ENCODE data around the gene C2orf92. TPM values are rescaled to one million over a fixed set of nuclear protein-coding genes. Genes with fewer than 3 reads are reported as not detected.
"Not testable (repeated sequence)": the region's sequence is repeated elsewhere in the genome, so short reads cannot be mapped to it uniquely, and the experiment has no call there.

The C2orf92 gene
- polyA plus RNA-seq (2011; rRNA removed) (2.3 and 2.7 TPM in 2 replicates), polyA plus RNA-seq (2017; fragmentation: RNase III; extraction: RNeasy Plus Mini Kit Qiagen cat#74134 plus additional on column Dnase treatment) (1.1 to 1.9 TPM (median 1.8 TPM) in 3 replicates), polyA minus RNA-seq (2011; rRNA and poly(A)+ RNA removed) (2.1 and 3.3 TPM in 2 replicates)
- polyA plus RNA-seq (2012; cell fraction: cytosol; rRNA removed) = 0.52 and 0.53 TPM in 2 replicates
- polyA plus RNA-seq (2012; cell fraction: nucleus; rRNA removed) = 3.0 and 4.8 TPM in 2 replicates

- FAIRE-seq (no peak), DNase-seq (ENCODE audit: low read depth in 1 of 2, low spot score in 1 of 2) (no peak), ATAC-seq (no peak)
- ChIA-PET POLR2A (no interaction called here), CTCF (interaction anchor here (0.6 to 1.3 kb wide), 5 partner anchors 21 to 79 kb away, joined by 3 to 7 read pairs (median 5); partner anchors contain the start of gene COX5B)
- 79% methylated on average over 6 of the region's 6 CpGs for WGBS (ENCODE audit: missing lambda C conversion rate)
- Histone ChIP-seq H3K4me1 (no peaks in the 10 kb centered on the region), H3K4me3 (no peak within 1 kb of the TSS), H3K27ac (no peak within 1 kb of the TSS), H3K4me2 (no peak within 1 kb of the TSS), H3K9me3 (no peaks in the 10 kb centered on the region)
- TF ChIP-seq JUN (IDR thresholded peaks at IDR 0.05) = no peak
- TF ChIP-seq MAZ (IDR thresholded peaks at IDR 0.05; ENCODE audit: borderline replicate concordance, low read depth, low read length) = no peak
- no peak for TF ChIP-seq MAFK (IDR thresholded peaks at IDR 0.05; ENCODE audit: partially characterized antibody)
- no peak for TF ChIP-seq PHF8 (IDR thresholded peaks at IDR 0.05; ENCODE audit: borderline replicate concordance, low read depth)
- no peak for TF ChIP-seq ZC3H11A (IDR thresholded peaks at IDR 0.05)
- TF ChIP-seq, protein P1, sequence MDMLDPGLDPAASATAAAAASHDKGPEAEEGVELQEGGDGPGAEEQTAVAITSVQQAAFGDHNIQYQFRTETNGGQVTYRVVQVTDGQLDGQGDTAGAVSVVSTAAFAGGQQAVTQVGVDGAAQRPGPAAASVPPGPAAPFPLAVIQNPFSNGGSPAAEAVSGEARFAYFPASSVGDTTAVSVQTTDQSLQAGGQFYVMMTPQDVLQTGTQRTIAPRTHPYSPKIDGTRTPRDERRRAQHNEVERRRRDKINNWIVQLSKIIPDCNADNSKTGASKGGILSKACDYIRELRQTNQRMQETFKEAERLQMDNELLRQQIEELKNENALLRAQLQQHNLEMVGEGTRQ (IDR thresholded peaks at IDR 0.05) = no peak
- TF ChIP-seq HDAC2 (IDR thresholded peaks at IDR 0.05) = no peak
- TF ChIP-seq POLR2A (IDR thresholded peaks at IDR 0.05; ENCODE audit: low read length) = no peak
- no peak for TF ChIP-seq ATOH8 (CRISPR knock-in tag; IDR thresholded peaks at IDR 0.05; ENCODE audit: low read depth)
- TF ChIP-seq NPAS2 (CRISPR knock-in tag; IDR thresholded peaks at IDR 0.05; ENCODE audit: borderline replicate concordance) = no peak
- no peak for TF ChIP-seq KDM1A (IDR thresholded peaks at IDR 0.05; ENCODE audit: low read depth)
- TF ChIP-seq ZSCAN20 (CRISPR knock-in tag; IDR thresholded peaks at IDR 0.05) = no peak
- no peak for TF ChIP-seq EHMT2 (IDR thresholded peaks at IDR 0.05; ENCODE audit: low read depth)
- no peak for TF ChIP-seq ZNF302 (CRISPR knock-in tag; IDR thresholded peaks at IDR 0.05)
- no peak for TF ChIP-seq FOSL2 (IDR thresholded peaks at IDR 0.05)
- no peak for TF ChIP-seq FOSL2 (CRISPR knock-in tag; IDR thresholded peaks at IDR 0.05)
- TF ChIP-seq, protein P2, sequence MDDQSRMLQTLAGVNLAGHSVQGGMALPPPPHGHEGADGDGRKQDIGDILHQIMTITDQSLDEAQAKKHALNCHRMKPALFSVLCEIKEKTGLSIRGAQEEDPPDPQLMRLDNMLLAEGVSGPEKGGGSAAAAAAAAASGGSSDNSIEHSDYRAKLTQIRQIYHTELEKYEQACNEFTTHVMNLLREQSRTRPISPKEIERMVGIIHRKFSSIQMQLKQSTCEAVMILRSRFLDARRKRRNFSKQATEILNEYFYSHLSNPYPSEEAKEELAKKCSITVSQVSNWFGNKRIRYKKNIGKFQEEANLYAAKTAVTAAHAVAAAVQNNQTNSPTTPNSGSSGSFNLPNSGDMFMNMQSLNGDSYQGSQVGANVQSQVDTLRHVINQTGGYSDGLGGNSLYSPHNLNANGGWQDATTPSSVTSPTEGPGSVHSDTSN (IDR thresholded peaks at IDR 0.05) = no peak
These were observed at the start of gene C2orf92 for GRCh38 chr2:97669448-97669847. Gene C2orf92, plus strand, starts transcription at chr2:97669713. Its CDS starts 76 bp downstream, at chr2:97669789.

GRCh38 chr2:97620492-97620891 lies 49.0 kb upstream of the C2orf92 start:
- CTCF ChIA-PET; DNase-seq (ENCODE audit: low read depth in 1 of 2, low spot score in 1 of 2); ATAC-seq; H3K9me3 ChIP-seq; H3K27ac ChIP-seq; FAIRE-seq; H3K4me3 ChIP-seq; H3K4me2 ChIP-seq; H3K4me1 ChIP-seq; POLR2A ChIA-PET: not testable (repeated sequence)
- no CpG with 5 or more reads among the region's 1 CpG for WGBS (ENCODE audit: missing lambda C conversion rate)

DNA sequence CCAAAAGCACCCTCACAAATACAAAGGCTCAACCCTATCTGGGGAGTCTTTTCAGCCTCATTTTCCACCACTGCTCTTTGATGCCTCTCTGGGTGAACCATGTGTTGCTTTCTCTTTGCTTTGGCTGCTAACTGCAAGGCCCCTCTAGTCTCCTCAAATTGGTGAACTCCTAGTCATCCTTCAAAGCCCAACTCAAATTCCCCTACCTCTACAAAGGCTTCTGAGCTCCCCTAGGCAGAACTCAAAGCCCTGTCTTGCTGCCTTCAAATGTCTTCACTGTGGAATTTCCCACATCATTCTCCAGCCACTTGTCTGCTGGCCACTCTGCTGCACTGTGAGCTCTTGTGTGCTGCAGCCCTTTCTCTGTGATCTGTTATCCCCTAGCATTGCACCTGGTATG lies 46.5 kb upstream of the C2orf92 start:
- H3K4me3 ChIP-seq; H3K27ac ChIP-seq; ATAC-seq; DNase-seq (ENCODE audit: low read depth in 1 of 2, low spot score in 1 of 2); FAIRE-seq; H3K9me3 ChIP-seq; CTCF ChIA-PET; POLR2A ChIA-PET; H3K4me2 ChIP-seq; H3K4me1 ChIP-seq: not testable (repeated sequence)

- DNase-seq (ENCODE audit: low read depth in 1 of 2, low spot score in 1 of 2); FAIRE-seq; H3K4me3 ChIP-seq; ATAC-seq; H3K4me2 ChIP-seq; H3K4me1 ChIP-seq; H3K27ac ChIP-seq; CTCF ChIA-PET; POLR2A ChIA-PET; H3K9me3 ChIP-seq: not testable (repeated sequence)
- WGBS (ENCODE audit: missing lambda C conversion rate) = 70% methylated on average over 3 of the region's 8 CpGs
- peak; percentile 67 for TF ChIP-seq MAFK (IDR thresholded peaks at IDR 0.05; ENCODE audit: partially characterized antibody)
These were observed 44.0 kb upstream of the C2orf92 start for GRCh38 chr2:97625354-97626048.

DNA sequence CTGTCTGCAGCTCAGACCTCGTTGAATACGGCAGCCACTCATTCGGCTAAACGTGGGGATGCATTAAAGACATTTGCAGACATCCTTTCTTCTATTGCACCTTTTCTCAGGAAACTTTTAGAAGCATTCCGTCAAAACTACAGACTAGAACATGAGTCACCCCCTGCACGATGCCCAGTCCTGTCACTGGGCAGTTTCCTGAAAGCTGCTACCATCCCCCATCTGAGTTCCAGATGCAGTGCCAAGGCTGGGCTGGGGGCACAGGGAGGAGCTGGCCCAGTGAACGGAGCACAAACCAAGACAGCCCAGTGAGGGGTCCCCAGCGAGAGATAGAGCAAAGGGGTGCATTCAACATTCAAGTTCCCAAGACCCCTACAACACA lies 43.5 kb upstream of the C2orf92 start:
- WGBS (ENCODE audit: missing lambda C conversion rate) = 74% methylated on average over 8 of the region's 8 CpGs
- ATAC-seq; DNase-seq (ENCODE audit: low read depth in 1 of 2, low spot score in 1 of 2); POLR2A ChIA-PET; H3K9me3 ChIP-seq; FAIRE-seq; H3K4me1 ChIP-seq; CTCF ChIA-PET; H3K27ac ChIP-seq; H3K4me2 ChIP-seq; H3K4me3 ChIP-seq: not testable (repeated sequence)
